ENCODE data around the gene CRB1.
A peak's percentile ranks its signal among the peaks of the same experiment; 100 is the strongest.

CRB1 gene

DNA sequence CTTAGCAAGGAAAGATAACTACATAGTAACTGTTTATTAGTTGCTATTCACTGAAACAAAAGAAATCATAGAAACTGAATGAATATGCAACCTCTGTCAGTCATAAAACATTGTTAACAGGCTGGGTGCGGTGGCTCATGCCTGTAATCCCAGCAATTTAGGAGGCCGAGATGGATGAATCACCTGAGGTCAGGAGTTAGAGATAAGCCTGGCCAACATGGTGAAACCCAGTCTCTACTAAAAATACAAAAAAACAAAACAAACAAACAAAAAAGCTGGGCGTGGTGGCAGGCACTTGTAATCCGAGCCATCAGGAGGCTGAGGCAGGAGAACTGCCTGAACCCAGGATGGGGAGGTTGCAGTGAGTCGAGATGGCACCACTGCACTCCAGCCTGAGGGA, 44.1 kb downstream of the CRB1 start:
- H3K23ac ChIP-seq (ENCODE audit: low read length): no peak overlapping the region
- H3K4me2 ChIP-seq (ENCODE audit: low read length): no peak overlapping the region
- no peak overlapping the region for H3K56ac ChIP-seq (ENCODE audit: low read length)
- DNase-seq: no peak
- H3K27me3 ChIP-seq (ENCODE audit: insufficient read depth, low read length, poor library complexity): no peaks in the 10 kb centered on the region
- H4K8ac ChIP-seq (ENCODE audit: low read depth, low read length): no peak overlapping the region
- no peak overlapping the region for H2AK5ac ChIP-seq (ENCODE audit: low read length)
- H3K9ac ChIP-seq (ENCODE audit: low read length): no peak overlapping the region
- H3K36me3 ChIP-seq (ENCODE audit: control insufficient read depth, insufficient read depth, low read length): no peaks in the 10 kb centered on the region
- no peak overlapping the region for H2BK15ac ChIP-seq (replicated peaks; ENCODE audit: low read depth)
- no peaks in the 10 kb centered on the region for H3K79me1 ChIP-seq (ENCODE audit: low read length)
- no peak overlapping the region for H4K5ac ChIP-seq (ENCODE audit: low read length)
- H3K18ac ChIP-seq (ENCODE audit: low read length): no peak overlapping the region
- no CpG with 5 or more reads among the region's 5 CpGs for WGBS (ENCODE audit: extremely low coverage, insufficient coverage, low lambda C conversion rate)
- no peak overlapping the region for H3K4me3 ChIP-seq (ENCODE audit: low read length)
- H3K79me2 ChIP-seq (ENCODE audit: control insufficient read depth, insufficient read depth, low read length): no peaks in the 10 kb centered on the region
- no peak overlapping the region for H2BK5ac ChIP-seq (ENCODE audit: low read length)
- H3K27ac ChIP-seq (ENCODE audit: low read depth, low read length): no peak overlapping the region
- no peaks in the 10 kb centered on the region for H3K4me1 ChIP-seq (ENCODE audit: control insufficient read depth, low read depth, low read length)
- no peak overlapping the region for H3K4ac ChIP-seq (ENCODE audit: low read depth, low read length)
- no peak overlapping the region for H2BK120ac ChIP-seq (ENCODE audit: low read depth, low read length)

DNA sequence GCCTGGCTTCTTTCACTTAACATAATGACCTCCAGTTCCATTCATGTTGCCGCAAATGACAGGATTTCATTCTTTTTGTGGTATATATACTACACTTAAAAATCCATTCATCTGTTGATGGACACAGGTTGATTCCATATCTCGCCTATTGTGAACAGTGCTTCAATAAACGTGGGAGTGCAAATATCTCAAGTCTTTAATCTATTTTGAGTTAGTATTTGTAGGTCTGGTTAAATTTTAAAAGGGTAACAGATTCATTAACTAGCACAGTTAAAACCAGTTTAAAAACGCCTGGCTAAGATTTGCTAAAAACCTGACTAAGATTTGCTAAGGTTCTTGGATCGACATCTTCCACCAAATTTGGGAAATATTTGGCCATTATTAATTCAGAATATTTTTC, 45.7 kb downstream of the CRB1 start:
- H3K23ac ChIP-seq (ENCODE audit: low read length): no peak overlapping the region
- no peak overlapping the region for H3K4ac ChIP-seq (ENCODE audit: low read depth, low read length)
- WGBS (ENCODE audit: extremely low coverage, insufficient coverage, low lambda C conversion rate): no CpG with 5 or more reads among the region's 5 CpGs
- no peak overlapping the region for H3K56ac ChIP-seq (ENCODE audit: low read length)
- no peaks in the 10 kb centered on the region for H3K4me1 ChIP-seq (ENCODE audit: control insufficient read depth, low read depth, low read length)
- H3K36me3 ChIP-seq (ENCODE audit: control insufficient read depth, insufficient read depth, low read length): no peaks in the 10 kb centered on the region
- no peak overlapping the region for H3K4me2 ChIP-seq (ENCODE audit: low read length)
- no peak overlapping the region for H3K27ac ChIP-seq (ENCODE audit: low read depth, low read length)
- no peak overlapping the region for H3K9ac ChIP-seq (ENCODE audit: low read length)
- no peak overlapping the region for H3K4me3 ChIP-seq (ENCODE audit: low read length)
- H2BK120ac ChIP-seq (ENCODE audit: low read depth, low read length): no peak overlapping the region
- no peak overlapping the region for H4K5ac ChIP-seq (ENCODE audit: low read length)
- no peak overlapping the region for H2AK5ac ChIP-seq (ENCODE audit: low read length)
- no peak overlapping the region for H2BK15ac ChIP-seq (replicated peaks; ENCODE audit: low read depth)
- H4K8ac ChIP-seq (ENCODE audit: low read depth, low read length): no peak overlapping the region
- no peak for DNase-seq
- no peaks in the 10 kb centered on the region for H3K79me2 ChIP-seq (ENCODE audit: control insufficient read depth, insufficient read depth, low read length)
- H3K18ac ChIP-seq (ENCODE audit: low read length): no peak overlapping the region
- no peaks in the 10 kb centered on the region for H3K79me1 ChIP-seq (ENCODE audit: low read length)
- H3K27me3 ChIP-seq (ENCODE audit: insufficient read depth, low read length, poor library complexity): no peaks in the 10 kb centered on the region
- no peak overlapping the region for H2BK5ac ChIP-seq (ENCODE audit: low read length)

DNA sequence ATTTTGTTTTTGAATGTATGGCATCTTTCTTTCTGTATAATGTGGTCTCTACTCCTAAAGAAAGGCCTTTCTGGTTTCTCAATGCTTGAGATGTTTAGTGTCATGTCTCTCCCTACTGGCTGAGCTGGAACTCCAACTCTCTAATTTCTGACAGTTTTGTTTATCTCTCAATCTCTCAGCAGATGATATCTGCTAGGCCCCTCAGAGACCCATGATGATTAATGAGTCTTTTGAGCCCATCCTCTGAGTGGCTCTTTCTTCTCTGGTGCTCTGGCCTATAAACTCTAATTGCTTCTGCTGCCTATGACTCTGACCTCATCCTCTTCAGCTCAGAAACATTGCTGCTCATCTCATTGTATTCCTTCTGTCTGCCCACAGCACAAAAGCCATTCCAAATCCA, 46.6 kb downstream of the CRB1 start:
- Histone ChIP-seq H3K4me2 (ENCODE audit: low read length) (no peak overlapping the region), H3K4ac (ENCODE audit: low read depth, low read length) (no peak overlapping the region), H3K27ac (ENCODE audit: low read depth, low read length) (no peak overlapping the region), H3K79me1 (ENCODE audit: low read length) (no peaks in the 10 kb centered on the region), H2BK120ac (ENCODE audit: low read depth, low read length) (no peak overlapping the region), H4K5ac (ENCODE audit: low read length) (no peak overlapping the region), H2BK5ac (ENCODE audit: low read length) (no peak overlapping the region), H2BK15ac (replicated peaks; ENCODE audit: low read depth) (no peak overlapping the region), H3K23ac (ENCODE audit: low read length) (no peak overlapping the region), H3K56ac (ENCODE audit: low read length) (no peak overlapping the region), H3K18ac (ENCODE audit: low read length) (no peak overlapping the region), H2AK5ac (ENCODE audit: low read length) (no peak overlapping the region), H3K79me2 (ENCODE audit: control insufficient read depth, insufficient read depth, low read length) (no peaks in the 10 kb centered on the region), H3K9ac (ENCODE audit: low read length) (no peak overlapping the region), H3K27me3 (ENCODE audit: insufficient read depth, low read length, poor library complexity) (no peaks in the 10 kb centered on the region), H3K36me3 (ENCODE audit: control insufficient read depth, insufficient read depth, low read length) (no peaks in the 10 kb centered on the region), H3K4me3 (ENCODE audit: low read length) (no peak overlapping the region), H3K4me1 (ENCODE audit: control insufficient read depth, low read depth, low read length) (no peaks in the 10 kb centered on the region), H4K8ac (ENCODE audit: low read depth, low read length) (no peak overlapping the region)
- peak; percentile 14 for DNase-seq

GRCh38 chr1:197319631-197320030, 51.6 kb downstream of the CRB1 start:
- Histone ChIP-seq H3K56ac (ENCODE audit: low read length) (no peak overlapping the region), H3K4me3 (ENCODE audit: low read length) (no peak overlapping the region), H3K79me1 (ENCODE audit: low read length) (no peaks in the 10 kb centered on the region), H2AK5ac (ENCODE audit: low read length) (no peak overlapping the region), H2BK120ac (ENCODE audit: low read depth, low read length) (no peak overlapping the region), H3K79me2 (ENCODE audit: control insufficient read depth, insufficient read depth, low read length) (no peaks in the 10 kb centered on the region), H2BK15ac (replicated peaks; ENCODE audit: low read depth) (no peak overlapping the region), H4K8ac (ENCODE audit: low read depth, low read length) (no peak overlapping the region), H3K4me2 (ENCODE audit: low read length) (no peak overlapping the region), H2BK5ac (ENCODE audit: low read length) (no peak overlapping the region), H3K4me1 (ENCODE audit: control insufficient read depth, low read depth, low read length) (no peaks in the 10 kb centered on the region), H3K27ac (ENCODE audit: low read depth, low read length) (no peak overlapping the region), H3K18ac (ENCODE audit: low read length) (no peak overlapping the region), H3K27me3 (ENCODE audit: insufficient read depth, low read length, poor library complexity) (no peaks in the 10 kb centered on the region), H3K36me3 (ENCODE audit: control insufficient read depth, insufficient read depth, low read length) (no peaks in the 10 kb centered on the region), H4K5ac (ENCODE audit: low read length) (no peak overlapping the region), H3K4ac (ENCODE audit: low read depth, low read length) (no peak overlapping the region), H3K9ac (ENCODE audit: low read length) (no peak overlapping the region), H3K23ac (ENCODE audit: low read length) (no peak overlapping the region)
- peak; percentile 46 for DNase-seq
- no CpG with 5 or more reads among the region's 2 CpGs for WGBS (ENCODE audit: extremely low coverage, insufficient coverage, low lambda C conversion rate)

DNA sequence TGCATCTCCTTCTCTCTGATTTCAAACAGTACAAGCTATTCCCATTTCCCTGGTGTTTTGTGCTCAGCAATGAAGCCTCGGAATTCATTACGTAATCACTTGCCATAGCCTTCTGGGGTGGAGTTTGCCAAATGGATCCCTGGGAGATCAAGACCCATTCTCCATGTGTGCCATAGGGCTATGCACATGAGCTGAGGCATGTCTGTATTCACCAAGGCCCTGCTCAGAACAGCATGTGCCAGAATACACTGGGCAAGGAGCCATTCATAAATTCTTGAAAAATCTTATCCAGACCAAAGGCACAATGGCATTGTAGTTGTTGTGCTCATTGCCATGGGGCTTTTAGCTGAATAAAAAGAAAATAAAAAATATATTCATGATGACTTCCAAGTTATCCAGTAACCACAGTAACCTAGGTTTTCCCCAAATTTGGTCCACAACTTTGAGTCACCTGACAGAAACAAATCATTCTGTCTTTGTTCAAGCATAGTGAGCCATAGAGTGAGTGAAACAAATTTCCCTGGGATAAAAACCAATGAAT, 53.0 kb downstream of the CRB1 start:
- no peak overlapping the region for H3K4me2 ChIP-seq (ENCODE audit: low read length)
- H3K36me3 ChIP-seq (ENCODE audit: control insufficient read depth, insufficient read depth, low read length): no peaks in the 10 kb centered on the region
- no CpG with 5 or more reads among the region's 2 CpGs for WGBS (ENCODE audit: extremely low coverage, insufficient coverage, low lambda C conversion rate)
- H3K4me1 ChIP-seq (ENCODE audit: control insufficient read depth, low read depth, low read length): no peaks in the 10 kb centered on the region
- no peak overlapping the region for H3K18ac ChIP-seq (ENCODE audit: low read length)
- no peaks in the 10 kb centered on the region for H3K79me2 ChIP-seq (ENCODE audit: control insufficient read depth, insufficient read depth, low read length)
- no peaks in the 10 kb centered on the region for H3K27me3 ChIP-seq (ENCODE audit: insufficient read depth, low read length, poor library complexity)
- no peak overlapping the region for H3K23ac ChIP-seq (ENCODE audit: low read length)
- H2BK5ac ChIP-seq (ENCODE audit: low read length): no peak overlapping the region
- DNase-seq: no peak
- H3K56ac ChIP-seq (ENCODE audit: low read length): no peak overlapping the region
- H2BK120ac ChIP-seq (ENCODE audit: low read depth, low read length): no peak overlapping the region
- H4K5ac ChIP-seq (ENCODE audit: low read length): no peak overlapping the region
- no peak overlapping the region for H3K27ac ChIP-seq (ENCODE audit: low read depth, low read length)
- H3K79me1 ChIP-seq (ENCODE audit: low read length): no peaks in the 10 kb centered on the region
- H2AK5ac ChIP-seq (ENCODE audit: low read length): no peak overlapping the region
- H3K9ac ChIP-seq (ENCODE audit: low read length): no peak overlapping the region
- no peak overlapping the region for H2BK15ac ChIP-seq (replicated peaks; ENCODE audit: low read depth)
- H3K4ac ChIP-seq (ENCODE audit: low read depth, low read length): no peak overlapping the region
- H3K4me3 ChIP-seq (ENCODE audit: low read length): no peak overlapping the region
- H4K8ac ChIP-seq (ENCODE audit: low read depth, low read length): no peak overlapping the region

GRCh38 chr1:197321811-197322210, 53.8 kb downstream of the CRB1 start:
- no peak overlapping the region for H2AK5ac ChIP-seq (ENCODE audit: low read length)
- H3K79me2 ChIP-seq (ENCODE audit: control insufficient read depth, insufficient read depth, low read length): no peaks in the 10 kb centered on the region
- H3K4ac ChIP-seq (ENCODE audit: low read depth, low read length): no peak overlapping the region
- DNase-seq: no peak
- H3K18ac ChIP-seq (ENCODE audit: low read length): no peak overlapping the region
- no peaks in the 10 kb centered on the region for H3K27me3 ChIP-seq (ENCODE audit: insufficient read depth, low read length, poor library complexity)
- no peaks in the 10 kb centered on the region for H3K4me1 ChIP-seq (ENCODE audit: control insufficient read depth, low read depth, low read length)
- no peak overlapping the region for H4K5ac ChIP-seq (ENCODE audit: low read length)
- no peaks in the 10 kb centered on the region for H3K79me1 ChIP-seq (ENCODE audit: low read length)
- H3K36me3 ChIP-seq (ENCODE audit: control insufficient read depth, insufficient read depth, low read length): no peaks in the 10 kb centered on the region
- no peak overlapping the region for H3K27ac ChIP-seq (ENCODE audit: low read depth, low read length)
- no peak overlapping the region for H2BK15ac ChIP-seq (replicated peaks; ENCODE audit: low read depth)
- no peak overlapping the region for H3K9ac ChIP-seq (ENCODE audit: low read length)
- WGBS (ENCODE audit: extremely low coverage, insufficient coverage, low lambda C conversion rate): no CpG with 5 or more reads among the region's 2 CpGs
- H3K56ac ChIP-seq (ENCODE audit: low read length): no peak overlapping the region
- H2BK120ac ChIP-seq (ENCODE audit: low read depth, low read length): no peak overlapping the region
- no peak overlapping the region for H4K8ac ChIP-seq (ENCODE audit: low read depth, low read length)
- no peak overlapping the region for H2BK5ac ChIP-seq (ENCODE audit: low read length)
- no peak overlapping the region for H3K4me3 ChIP-seq (ENCODE audit: low read length)
- no peak overlapping the region for H3K4me2 ChIP-seq (ENCODE audit: low read length)
- no peak overlapping the region for H3K23ac ChIP-seq (ENCODE audit: low read length)

Data from mesendoderm (in vitro differentiated cells).